ENCODE data around the gene SERPINB6.

Gene SERPINB6

DNA sequence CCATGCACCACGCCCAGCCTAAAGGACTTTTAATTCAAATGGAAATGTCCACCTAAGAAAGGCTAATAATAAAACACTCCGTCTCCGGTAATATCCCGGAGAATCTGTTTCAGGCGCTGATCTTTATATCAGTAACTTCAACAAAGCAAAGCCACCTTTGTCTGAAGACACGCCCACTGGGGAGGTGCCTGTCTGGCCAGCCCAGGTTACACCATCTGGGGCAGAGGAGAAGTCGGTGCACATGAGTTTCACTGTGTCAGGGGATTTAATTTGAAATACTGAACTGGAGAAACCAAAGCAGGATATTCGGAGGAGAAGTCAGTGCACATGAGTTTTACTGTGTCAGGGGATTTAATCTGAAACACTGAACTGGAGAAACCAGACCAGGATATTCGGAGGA is 9.4 kb downstream of the SERPINB6 start:
- Histone ChIP-seq H3K27me3 (ENCODE audit: insufficient read depth, poor library complexity, severe bottlenecking) (no peaks in the 10 kb centered on the region), H3K27ac (replicated peaks) (no peak overlapping the region), H3K4me3 (replicated peaks; ENCODE audit: insufficient read depth, low read length) (no peak overlapping the region)
- TF ChIP-seq REST (IDR thresholded peaks at IDR 0.05; ENCODE audit: insufficient replicate concordance, low read depth) (no peak), CTCF (IDR thresholded peaks at IDR 0.05; ENCODE audit: insufficient read depth, low read length) (no peak), POLR2AphosphoS5 (IDR thresholded peaks at IDR 0.05; ENCODE audit: low read depth) (no peak), SPI1 (IDR thresholded peaks at IDR 0.05; ENCODE audit: borderline replicate concordance, low read depth) (no peak), GABPA (IDR thresholded peaks at IDR 0.05; ENCODE audit: low read depth) (no peak)
- no peak for DNase-seq (ENCODE audit: low read depth in 1 of 2, low spot score in 1 of 2)

DNA sequence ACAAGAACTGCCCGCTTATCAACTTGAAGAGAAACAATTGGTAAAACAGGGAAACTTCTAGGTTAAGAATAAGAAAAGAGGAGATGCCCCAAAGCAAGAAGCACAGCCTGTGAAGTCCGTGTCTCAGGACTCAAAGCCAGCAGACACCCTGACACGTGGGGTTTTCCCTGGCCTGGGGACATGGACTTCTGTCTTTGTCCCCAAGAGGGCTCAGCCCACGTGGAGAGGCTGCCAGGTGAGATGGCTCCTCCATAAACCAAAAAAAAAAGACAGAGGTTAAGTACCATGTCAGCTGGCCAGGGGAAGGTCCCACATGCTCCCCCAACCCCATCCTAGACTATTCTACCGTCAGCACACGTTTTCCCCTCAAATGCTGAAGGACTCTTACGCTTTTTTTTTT is 9.9 kb downstream of the SERPINB6 start:
- TF ChIP-seq REST (IDR thresholded peaks at IDR 0.05; ENCODE audit: insufficient replicate concordance, low read depth) = no peak
- no peak for TF ChIP-seq GABPA (IDR thresholded peaks at IDR 0.05; ENCODE audit: low read depth)
- no peak for TF ChIP-seq SPI1 (IDR thresholded peaks at IDR 0.05; ENCODE audit: borderline replicate concordance, low read depth)
- TF ChIP-seq POLR2AphosphoS5 (IDR thresholded peaks at IDR 0.05; ENCODE audit: low read depth) = no peak
- no peak for TF ChIP-seq CTCF (IDR thresholded peaks at IDR 0.05; ENCODE audit: insufficient read depth, low read length)
- Histone ChIP-seq H3K27me3 (ENCODE audit: insufficient read depth, poor library complexity, severe bottlenecking) (no peaks in the 10 kb centered on the region), H3K27ac (replicated peaks) (no peak overlapping the region), H3K4me3 (replicated peaks; ENCODE audit: insufficient read depth, low read length) (no peak overlapping the region)
- no peak for DNase-seq (ENCODE audit: low read depth in 1 of 2, low spot score in 1 of 2)

- no peak for DNase-seq (ENCODE audit: low read depth in 1 of 2, low spot score in 1 of 2)
- Histone ChIP-seq H3K27me3 (ENCODE audit: insufficient read depth, poor library complexity, severe bottlenecking) (no peaks in the 10 kb centered on the region), H3K4me3 (replicated peaks; ENCODE audit: insufficient read depth, low read length) (no peak overlapping the region), H3K27ac (replicated peaks) (no peak overlapping the region)
- no peak for TF ChIP-seq GABPA (IDR thresholded peaks at IDR 0.05; ENCODE audit: low read depth)
- TF ChIP-seq CTCF (IDR thresholded peaks at IDR 0.05; ENCODE audit: insufficient read depth, low read length) = no peak
- TF ChIP-seq REST (IDR thresholded peaks at IDR 0.05; ENCODE audit: insufficient replicate concordance, low read depth) = no peak
- no peak for TF ChIP-seq POLR2AphosphoS5 (IDR thresholded peaks at IDR 0.05; ENCODE audit: low read depth)
- no peak for TF ChIP-seq SPI1 (IDR thresholded peaks at IDR 0.05; ENCODE audit: borderline replicate concordance, low read depth)
These were observed 10.4 kb downstream of the SERPINB6 start for GRCh38 chr6:2960935-2961334.

Data from HL-60 (cell line).